ENCODE results near the gene ZNF735.
"Not testable (repeated sequence)": the region's sequence is repeated elsewhere in the genome, so short reads cannot be mapped to it uniquely, and the experiment has no call there.

ZNF735 gene

GRCh38 chr7:64183126-64183742, 23.8 kb upstream of the ZNF735 start:
- TF ChIP-seq ZFX (IDR thresholded peaks at IDR 0.05): no peak
- peak; percentile 84 for TF ChIP-seq CTCF (conservative IDR thresholded peaks at IDR 0.05)
- no peak overlapping the region for H3K27ac ChIP-seq

DNA sequence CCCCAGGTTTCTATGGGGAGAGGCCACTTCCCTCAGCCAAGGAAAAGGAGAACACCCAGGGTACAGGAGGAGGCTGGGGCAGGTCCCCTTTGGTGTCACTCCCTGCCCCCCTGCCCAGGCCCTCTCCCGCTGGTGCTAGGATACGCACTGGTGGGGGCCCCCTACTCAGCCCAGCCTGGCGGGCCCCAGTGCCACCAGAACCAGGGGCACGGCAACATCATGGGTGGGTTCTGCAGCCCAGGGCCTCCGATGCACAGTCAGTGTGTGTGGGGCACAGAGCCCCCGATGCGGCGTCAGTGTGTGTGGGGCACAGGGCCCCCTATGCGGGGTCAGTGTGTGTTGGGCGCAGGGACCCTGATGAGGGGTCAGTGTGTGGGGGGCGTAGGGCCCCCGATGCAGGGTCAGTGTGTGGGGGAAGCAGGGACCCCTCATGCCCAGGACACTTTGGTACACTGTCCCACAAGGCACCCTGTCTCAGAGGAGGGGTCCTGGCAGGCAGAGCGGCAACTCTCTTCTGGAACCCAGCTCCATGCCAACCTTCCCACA, 23.1 kb upstream of the ZNF735 start:
- H3K27ac ChIP-seq: no peak overlapping the region
- TF ChIP-seq ZFX (IDR thresholded peaks at IDR 0.05): no peak
- TF ChIP-seq CTCF (conservative IDR thresholded peaks at IDR 0.05): no peak

DNA sequence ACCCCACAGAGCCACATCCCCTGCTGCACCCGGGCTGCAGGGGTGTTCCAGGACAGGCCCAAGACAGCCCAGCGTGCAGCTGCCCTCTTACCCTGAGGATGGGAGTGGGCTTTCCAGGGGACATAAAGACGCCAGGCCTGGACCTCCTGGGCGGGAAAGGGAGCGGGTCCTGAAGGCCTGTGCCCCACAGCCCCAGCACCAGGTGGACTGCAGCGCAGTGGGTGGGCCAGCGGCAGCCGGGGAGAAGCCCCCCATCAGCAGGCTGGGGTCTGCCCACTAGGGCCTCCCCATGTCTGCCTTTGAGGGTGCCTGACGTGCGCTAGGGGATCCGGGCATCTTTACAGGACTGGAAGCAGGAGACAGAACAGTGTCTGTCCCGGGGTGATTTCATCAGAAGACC, 22.6 kb upstream of the ZNF735 start:
- no peak overlapping the region for H3K27ac ChIP-seq
- TF ChIP-seq ZFX (IDR thresholded peaks at IDR 0.05) (no peak), CTCF (conservative IDR thresholded peaks at IDR 0.05) (no peak)

DNA sequence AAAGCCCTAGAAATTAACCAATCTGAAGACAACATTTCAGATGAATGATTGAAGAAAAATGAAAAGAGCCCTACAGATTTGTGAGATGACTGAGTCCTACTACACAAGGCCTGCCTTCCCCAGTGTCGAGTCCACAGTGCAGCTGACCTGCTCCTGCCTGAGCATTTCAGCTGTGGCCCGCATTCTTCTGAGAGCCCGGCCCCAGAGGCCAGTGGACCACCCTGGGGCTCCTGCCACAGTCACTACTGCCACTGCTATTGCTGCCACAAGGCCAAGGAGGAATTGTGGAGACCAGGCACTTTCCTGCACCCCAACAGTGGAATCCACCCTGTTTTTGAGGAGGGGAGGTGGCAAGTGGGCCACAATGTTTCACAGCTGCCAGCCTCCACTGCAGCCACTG, 19.6 kb upstream of the ZNF735 start:
- TF ChIP-seq ZFX (IDR thresholded peaks at IDR 0.05) (no peak), CTCF (conservative IDR thresholded peaks at IDR 0.05) (no peak)
- H3K27ac ChIP-seq: no peak overlapping the region

DNA sequence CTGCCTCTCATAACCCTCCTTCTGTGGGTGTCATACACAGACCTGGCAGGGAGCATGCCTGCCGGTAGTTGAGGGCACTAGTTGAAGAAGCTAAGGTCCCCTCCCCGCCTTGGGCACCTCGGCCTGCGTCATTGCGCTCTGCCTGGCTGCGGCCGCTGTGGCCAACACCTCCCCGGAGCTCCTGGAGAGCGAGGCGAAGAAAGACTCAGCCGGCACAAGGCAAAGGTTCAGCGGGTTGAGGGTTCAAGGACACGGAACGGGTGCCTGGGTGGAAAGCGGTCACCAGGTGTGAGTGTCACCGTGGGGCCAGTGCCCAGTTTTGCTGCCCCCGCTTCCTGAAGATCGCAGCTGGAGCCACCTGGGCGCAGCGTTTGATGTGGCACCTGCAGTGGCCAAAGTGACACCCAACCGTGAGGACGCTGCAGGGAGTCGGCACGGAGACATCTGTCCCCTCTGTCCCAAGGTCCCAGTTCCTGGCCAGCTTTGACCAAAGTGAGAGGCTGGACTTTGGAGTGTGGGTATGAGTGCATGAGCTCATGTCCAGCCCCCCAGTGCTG, 14.8 kb upstream of the ZNF735 start:
- H3K27ac ChIP-seq: no peak overlapping the region
- TF ChIP-seq CTCF (conservative IDR thresholded peaks at IDR 0.05): no peak
- no peak for TF ChIP-seq ZFX (IDR thresholded peaks at IDR 0.05)

DNA sequence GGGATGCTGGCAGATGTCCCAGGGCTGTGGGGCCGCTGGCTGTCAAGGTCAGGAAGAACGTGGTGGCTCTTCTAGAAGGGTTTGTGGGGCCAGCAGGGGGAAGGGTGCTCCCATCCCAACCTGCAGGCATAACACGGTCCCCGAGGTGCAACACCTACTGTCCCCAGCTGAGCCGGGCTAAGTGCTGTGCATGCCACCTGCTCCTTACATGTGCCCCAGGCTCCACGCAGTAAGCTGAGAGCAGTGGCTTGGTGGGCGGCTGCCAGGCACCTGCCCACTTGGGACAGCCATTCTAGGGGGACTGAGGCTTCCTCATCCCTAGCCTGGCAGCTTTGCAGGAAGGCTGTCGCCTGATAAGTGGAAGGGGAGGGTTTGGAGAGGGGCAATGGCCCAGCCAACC, 14.2 kb upstream of the ZNF735 start:
- no peak for TF ChIP-seq ZFX (IDR thresholded peaks at IDR 0.05)
- no peak for TF ChIP-seq CTCF (conservative IDR thresholded peaks at IDR 0.05)
- no peak overlapping the region for H3K27ac ChIP-seq

- not testable (repeated sequence) for H3K27ac ChIP-seq
Observed at GRCh38 chr7:64219710-64220298, 12.8 kb downstream of the ZNF735 start.

Measured in C4-2B (cell line).